RWPE1 (cell line): ENCODE measurements around the gene TDRD7.

Source experiments
- CTCF ChIA-PET: fragments of 350-600 bp; sonication (Branson Sonifier 250); formaldehyde crosslinking; extraction: SDS; loops from one replicate; lab custom pipeline; 2021; lab: Yijun Ruan, JAX
- POLR2A ChIA-PET: fragments of 400-600 bp; formaldehyde crosslinking; extraction: SDS; loops from one replicate; lab custom pipeline; 2020; ENCODE audit warnings: antibody characterized with exemption; ENCODE audit not compliant: low non-redundant PET; lab: Yijun Ruan, JAX
- DNase-seq: peaks from one replicate; pipeline ENCODE4 v3.0.0; 2012; ENCODE audit warnings: low spot score
- H3K27ac ChIP-seq: fragments of 450-650 bp; 2 replicates; pipeline ENCODE4 v1.5.1; 2017
- TF ChIP-seq, protein P1 (sequence below): fragments of 450-650 bp; conservative IDR thresholded peaks from 2 replicates; pipeline ENCODE4 v1.5.1; 2017; ENCODE audit warnings: low read depth, mild to moderate bottlenecking

TDRD7 gene

DNA sequence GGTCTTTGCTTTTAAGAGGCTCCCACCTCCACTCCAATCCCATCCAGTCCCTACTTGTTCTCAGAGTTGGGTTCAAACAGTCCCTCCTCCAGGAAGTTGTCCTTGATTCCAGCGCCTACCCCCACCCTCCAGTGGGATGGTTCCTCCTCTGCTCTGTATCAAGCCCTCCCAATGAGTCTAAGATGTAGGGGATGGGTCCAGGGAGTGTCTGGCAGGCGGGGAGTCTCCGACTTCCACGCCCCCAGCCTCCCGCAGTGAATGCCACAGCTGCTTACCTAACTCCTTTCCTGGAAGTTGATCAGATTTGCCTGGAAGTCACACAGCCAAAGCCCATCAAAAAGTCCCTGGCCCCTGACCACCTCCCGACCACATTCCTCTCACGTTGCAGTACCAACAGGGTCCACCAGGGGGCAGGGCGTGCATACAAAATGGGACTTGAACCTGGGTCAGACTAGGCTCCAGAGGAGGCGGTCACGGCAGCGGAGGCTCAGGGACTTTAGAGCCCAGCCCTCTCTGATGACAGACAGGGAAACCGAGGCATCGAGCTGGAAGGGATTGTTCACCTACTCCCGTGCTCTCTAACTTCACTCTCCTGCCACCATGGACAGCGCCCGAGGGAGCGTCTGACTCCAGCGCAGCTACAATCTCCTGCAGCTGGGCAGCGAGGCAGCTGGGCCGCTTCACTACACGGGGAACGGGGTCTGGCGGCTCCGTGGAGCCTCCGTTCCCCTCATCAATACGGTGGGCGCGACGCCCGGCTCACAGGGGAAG lies 25.0 kb upstream of the TDRD7 start:
- H3K27ac ChIP-seq, result no peak overlapping the region
- DNase-seq, result peak; percentile 85
- ChIA-PET POLR2A (no interaction called here), CTCF (interaction anchor here (0.6 to 2.3 kb wide), 32 partner anchors 10 to 1208 kb away, joined by 3 to 31 read pairs (median 5); no protein-coding TSS in a partner anchor)
- TF ChIP-seq, protein P1, sequence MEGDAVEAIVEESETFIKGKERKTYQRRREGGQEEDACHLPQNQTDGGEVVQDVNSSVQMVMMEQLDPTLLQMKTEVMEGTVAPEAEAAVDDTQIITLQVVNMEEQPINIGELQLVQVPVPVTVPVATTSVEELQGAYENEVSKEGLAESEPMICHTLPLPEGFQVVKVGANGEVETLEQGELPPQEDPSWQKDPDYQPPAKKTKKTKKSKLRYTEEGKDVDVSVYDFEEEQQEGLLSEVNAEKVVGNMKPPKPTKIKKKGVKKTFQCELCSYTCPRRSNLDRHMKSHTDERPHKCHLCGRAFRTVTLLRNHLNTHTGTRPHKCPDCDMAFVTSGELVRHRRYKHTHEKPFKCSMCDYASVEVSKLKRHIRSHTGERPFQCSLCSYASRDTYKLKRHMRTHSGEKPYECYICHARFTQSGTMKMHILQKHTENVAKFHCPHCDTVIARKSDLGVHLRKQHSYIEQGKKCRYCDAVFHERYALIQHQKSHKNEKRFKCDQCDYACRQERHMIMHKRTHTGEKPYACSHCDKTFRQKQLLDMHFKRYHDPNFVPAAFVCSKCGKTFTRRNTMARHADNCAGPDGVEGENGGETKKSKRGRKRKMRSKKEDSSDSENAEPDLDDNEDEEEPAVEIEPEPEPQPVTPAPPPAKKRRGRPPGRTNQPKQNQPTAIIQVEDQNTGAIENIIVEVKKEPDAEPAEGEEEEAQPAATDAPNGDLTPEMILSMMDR, result peak; percentile 99

DNA sequence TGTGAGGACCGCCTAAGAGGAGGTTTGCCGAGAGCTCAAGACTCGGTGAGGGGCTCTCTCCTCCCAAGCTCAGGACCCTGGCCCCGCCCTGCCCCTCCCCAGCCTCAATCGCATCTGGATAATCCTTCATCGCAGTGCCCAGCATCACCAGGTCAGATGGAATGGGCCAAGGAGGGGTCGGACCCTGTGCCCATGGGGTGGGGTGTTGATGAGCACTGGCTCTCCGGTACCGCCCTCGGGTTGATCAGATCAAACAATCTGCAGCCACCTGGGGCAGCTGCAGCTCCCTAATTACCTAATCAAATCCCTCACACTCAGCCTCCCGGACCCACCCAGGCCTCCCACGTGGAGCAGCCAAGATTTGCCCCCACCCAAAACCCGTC lies 24.4 kb upstream of the TDRD7 start:
- no peak for DNase-seq
- ChIA-PET POLR2A (no interaction called here), CTCF (interaction anchor here (0.6 to 2.3 kb wide), 22 partner anchors 10 to 539 kb away, joined by 3 to 31 read pairs (median 5); no protein-coding TSS in a partner anchor)
- TF ChIP-seq, protein P1, result no peak
- H3K27ac ChIP-seq, result no peak overlapping the region

DNA sequence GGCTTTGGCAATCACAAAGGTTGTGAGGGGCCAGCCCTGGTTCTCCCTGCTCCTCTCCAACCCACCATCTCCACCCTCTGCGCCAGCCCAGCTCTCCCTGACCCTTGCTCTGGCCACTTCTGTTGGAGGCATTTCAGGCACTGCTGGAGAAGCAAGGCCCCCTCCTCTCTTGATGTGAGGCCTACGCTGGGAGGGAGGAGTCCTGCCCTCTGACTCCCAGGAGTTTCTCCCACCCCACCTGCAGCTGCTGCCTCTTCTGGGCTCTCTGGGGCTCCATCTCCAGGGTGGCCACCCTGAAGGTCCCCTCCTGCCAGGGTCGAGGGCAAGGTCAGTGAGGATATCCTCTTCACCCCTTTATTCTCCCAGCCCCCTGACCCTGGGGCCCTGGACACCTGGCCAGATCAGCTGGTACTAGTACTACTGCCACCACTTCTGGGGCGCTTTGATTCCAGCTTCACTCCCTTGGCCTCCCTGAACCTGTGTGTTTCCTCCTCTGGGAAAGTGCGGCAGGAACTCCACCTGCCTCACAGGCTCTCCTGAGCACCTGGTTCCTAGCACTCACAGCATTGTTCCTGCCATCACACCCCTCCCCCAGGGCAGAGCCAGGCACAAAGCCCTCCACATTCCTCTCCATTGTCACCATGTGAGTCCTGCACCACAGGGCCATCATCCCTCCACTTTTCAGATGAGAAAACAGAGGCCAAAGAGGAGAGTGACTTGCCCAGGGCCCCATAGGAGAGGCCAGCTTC lies 23.8 kb upstream of the TDRD7 start:
- CTCF ChIA-PET, result interaction anchor here (0.7 to 2.3 kb wide), 10 partner anchors 9 to 531 kb away, joined by 3 to 31 read pairs (median 5); no protein-coding TSS in a partner anchor
- TF ChIP-seq, protein P1, result no peak
- POLR2A ChIA-PET, result no interaction called here
- DNase-seq, result no peak
- H3K27ac ChIP-seq, result no peak overlapping the region

DNA sequence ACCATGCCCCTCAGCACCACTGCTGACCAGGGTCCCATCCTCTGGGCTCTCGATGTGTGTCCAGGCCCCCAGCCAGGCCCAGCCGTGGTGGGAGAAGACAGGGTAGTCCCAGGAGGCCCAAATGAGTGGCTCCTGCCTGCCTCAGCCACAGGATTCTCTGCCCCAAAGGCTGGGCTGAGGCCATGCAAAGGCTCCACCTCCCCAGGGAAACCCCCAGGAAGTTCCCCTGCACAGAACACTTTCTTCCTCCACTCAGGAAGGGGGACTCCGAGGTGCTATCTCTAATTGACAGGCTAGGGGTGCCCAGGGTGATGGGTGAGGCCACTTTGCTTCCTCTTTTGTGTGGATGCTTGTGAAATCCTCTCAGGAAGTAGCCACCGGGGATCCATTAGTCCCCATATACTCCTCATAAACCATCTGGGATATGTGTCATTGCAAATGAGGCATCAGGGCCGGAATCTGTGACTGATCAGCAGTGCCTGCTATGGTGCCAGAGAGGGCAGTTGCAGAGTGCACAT lies 23.1 kb upstream of the TDRD7 start:
- TF ChIP-seq, protein P1, result no peak
- ChIA-PET CTCF (interaction anchor here (0.7 to 1.5 kb wide), 2 partner anchors 10 to 210 kb away, joined by 3 to 7 read pairs; no protein-coding TSS in a partner anchor), POLR2A (no interaction called here)
- no peak overlapping the region for H3K27ac ChIP-seq
- DNase-seq, result no peak

DNA sequence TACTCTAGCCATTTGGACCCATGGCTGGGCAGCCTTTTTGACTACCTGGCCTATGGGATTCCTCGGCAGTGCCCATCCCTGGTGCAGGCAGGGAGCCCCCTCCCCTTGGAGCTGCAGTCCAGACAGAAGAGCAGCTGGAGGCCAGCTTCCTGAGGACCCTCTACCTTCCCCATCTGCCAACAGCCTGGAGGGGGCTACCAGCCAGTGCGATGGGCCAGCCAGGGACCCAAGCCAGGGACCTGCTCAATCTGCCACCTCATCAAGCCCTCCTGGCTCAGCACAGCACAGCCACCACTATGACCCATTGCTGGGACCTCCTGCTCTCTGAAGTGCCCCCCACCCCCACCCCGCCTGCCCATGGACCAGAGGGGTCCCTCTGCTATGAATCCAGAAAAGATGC lies 22.6 kb upstream of the TDRD7 start:
- DNase-seq, result no peak
- ChIA-PET CTCF (interaction anchor here (1.3 kb wide), 1 partner anchor 10 kb away, joined by 3 read pairs; no protein-coding TSS in a partner anchor), POLR2A (no interaction called here)
- H3K27ac ChIP-seq, result no peak overlapping the region
- TF ChIP-seq, protein P1, result no peak

DNA sequence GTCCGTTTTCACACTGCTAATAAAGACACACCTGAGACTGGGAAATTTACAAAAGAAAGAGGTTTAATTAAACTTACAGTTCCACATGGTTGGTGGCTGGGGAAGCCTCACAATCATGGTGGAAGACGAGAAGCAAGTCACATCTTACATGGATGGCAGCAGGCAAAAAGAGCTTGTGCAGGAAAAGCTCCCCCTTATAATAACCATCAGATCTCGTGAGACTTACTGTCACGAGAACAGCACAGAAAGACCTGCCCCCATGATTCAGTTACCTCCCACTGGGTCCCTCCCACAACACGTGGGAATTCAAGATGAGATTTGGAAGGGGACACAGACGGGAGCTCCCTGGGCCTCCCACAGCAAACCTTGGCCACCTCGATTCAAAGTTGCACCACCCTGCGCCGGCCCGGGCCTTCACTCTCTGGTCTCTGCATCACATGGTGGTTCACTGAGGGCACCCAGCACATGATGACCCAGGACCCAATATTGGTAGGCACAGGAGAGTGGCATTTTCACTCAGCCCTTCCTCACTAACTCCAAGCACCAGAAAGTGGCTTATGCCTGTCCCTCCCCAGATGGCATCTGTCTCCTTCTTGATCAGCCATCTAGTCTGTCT lies 21.0 kb upstream of the TDRD7 start:
- CTCF ChIA-PET, result no interaction called here
- POLR2A ChIA-PET, result no interaction called here
- DNase-seq, result no peak
- no peak overlapping the region for H3K27ac ChIP-seq
- TF ChIP-seq, protein P1, result no peak
